ENCODE data around the gene ROCK1. TPM values are rescaled to one million over a fixed set of nuclear protein-coding genes. Genes with fewer than 3 reads are reported as not detected.
"Not testable (repeated sequence)": the region's sequence is repeated elsewhere in the genome, so short reads cannot be mapped to it uniquely, and the experiment has no call there.

The ROCK1 gene
- polyA plus RNA-seq, 1 donor: 33.5 TPM

GRCh38 chr18:21052385-21052784 is 59.2 kb downstream of the ROCK1 start:
- no peak for DNase-seq (ENCODE audit: low read depth)

- no peak for DNase-seq (ENCODE audit: low read depth)
These were observed 60.0 kb downstream of the ROCK1 start for GRCh38 chr18:21051620-21052019.

- DNase-seq (ENCODE audit: low read depth): no peak
These were observed 62.3 kb downstream of the ROCK1 start for GRCh38 chr18:21049306-21049705.

- DNase-seq (ENCODE audit: low read depth): no peak
These were observed 64.5 kb downstream of the ROCK1 start for GRCh38 chr18:21047126-21047525.

- no peak for DNase-seq (ENCODE audit: low read depth)
These were observed 71.1 kb downstream of the ROCK1 start for GRCh38 chr18:21040466-21040865.

- no peak for DNase-seq (ENCODE audit: low read depth)
These were observed 73.4 kb downstream of the ROCK1 start for GRCh38 chr18:21038201-21038600.

GRCh38 chr18:21031845-21032244 is 79.8 kb downstream of the ROCK1 start:
- no peak for DNase-seq (ENCODE audit: low read depth)

GRCh38 chr18:21018257-21018656 is 93.4 kb downstream of the ROCK1 start:
- not testable (repeated sequence) for DNase-seq (ENCODE audit: low read depth)

- no peak for DNase-seq (ENCODE audit: low read depth)
These were observed 99.3 kb downstream of the ROCK1 start for GRCh38 chr18:21012308-21012707.

- peak; percentile 46 for DNase-seq (ENCODE audit: low read depth)
These were observed 106.9 kb downstream of the ROCK1 start for GRCh38 chr18:21004726-21005125.

- no peak for DNase-seq (ENCODE audit: low read depth)
These were observed 110.9 kb downstream of the ROCK1 start for GRCh38 chr18:21000667-21001066.

- no peak for DNase-seq (ENCODE audit: low read depth)
These were observed 114.2 kb downstream of the ROCK1 start for GRCh38 chr18:20997371-20997770.

- DNase-seq (ENCODE audit: low read depth): no peak
These were observed 115.2 kb downstream of the ROCK1 start for GRCh38 chr18:20996418-20996817.

- no peak for DNase-seq (ENCODE audit: low read depth)
These were observed 122.9 kb downstream of the ROCK1 start for GRCh38 chr18:20988726-20989125.

GRCh38 chr18:20975077-20975476 is 136.5 kb downstream of the ROCK1 start:
- no peak for DNase-seq (ENCODE audit: low read depth)

- DNase-seq (ENCODE audit: low read depth): no peak
These were observed 139.7 kb downstream of the ROCK1 start for GRCh38 chr18:20971886-20972267.

- DNase-seq (ENCODE audit: low read depth): no peak
These were observed 144.8 kb downstream of the ROCK1 start for GRCh38 chr18:20966795-20967194.

- no peak for DNase-seq (ENCODE audit: low read depth)
These were observed 148.6 kb downstream of the ROCK1 start for GRCh38 chr18:20963027-20963426.

- no peak for DNase-seq (ENCODE audit: low read depth)
These were observed 150.9 kb downstream of the ROCK1 start for GRCh38 chr18:20960735-20961134.

GRCh38 chr18:20950827-20951226 is 160.8 kb downstream of the ROCK1 start:
- DNase-seq (ENCODE audit: low read depth): not testable (repeated sequence)

Measured in forelimb muscle (tissue), 1 donor.